ENCODE results near the gene SLC36A2.
"Not testable (repeated sequence)": the region's sequence is repeated elsewhere in the genome, so short reads cannot be mapped to it uniquely, and the experiment has no call there.

Gene SLC36A2

GRCh38 chr5:151374539-151374938, 27.2 kb upstream of the SLC36A2 start (continued):
- TF ChIP-seq ZBTB11 (tag by site-specific recombination; conservative IDR thresholded peaks at IDR 0.05; ENCODE audit: low read depth) = no peak
- no peak for TF ChIP-seq PBX3 (CRISPR knock-in tag; IDR thresholded peaks at IDR 0.05)

GRCh38 chr5:151367038-151367437, 19.7 kb upstream of the SLC36A2 start:
- H3K4me1 ChIP-seq (ENCODE audit: control insufficient read depth, insufficient read depth, low read length); H3K36me3 ChIP-seq (ENCODE audit: control insufficient read depth in 2 of 2, insufficient read depth in 1 of 2, low read length in 2 of 2); POLR2A ChIA-PET; H3K9me3 ChIP-seq (ENCODE audit: control insufficient read depth, insufficient read depth, low read depth, low read length); H3K27ac ChIP-seq (ENCODE audit: extremely low read depth, low read depth, low read length); H3K4me3 ChIP-seq (ENCODE audit: low read depth, low read length); CTCF ChIA-PET: not testable (repeated sequence)
- TF ChIP-seq SETDB1 (IDR thresholded peaks at IDR 0.05; ENCODE audit: insufficient read length, low read length) = peak; percentile 40

- TF ChIP-seq ZNF266 (tag by site-specific recombination; IDR thresholded peaks at IDR 0.05; ENCODE audit: low read depth) = no peak
- no peak for TF ChIP-seq ZNF324 (tag by site-specific recombination; IDR thresholded peaks at IDR 0.05)
- no peak for TF ChIP-seq ZNF302 (tag by site-specific recombination; IDR thresholded peaks at IDR 0.05; ENCODE audit: low read depth)
- TF ChIP-seq ZNF76 (tag by site-specific recombination; IDR thresholded peaks at IDR 0.05; ENCODE audit: borderline replicate concordance, low read depth) = no peak
- TF ChIP-seq SCRT1 (tag by site-specific recombination; IDR thresholded peaks at IDR 0.05; ENCODE audit: borderline replicate concordance) = no peak
- no peak for TF ChIP-seq ZFP3 (tag by site-specific recombination; IDR thresholded peaks at IDR 0.05; ENCODE audit: low read depth)
- TF ChIP-seq GLI2 (tag by site-specific recombination; IDR thresholded peaks at IDR 0.05; ENCODE audit: borderline replicate concordance, low read depth) = no peak
- TF ChIP-seq ZBTB7A (tag by site-specific recombination; IDR thresholded peaks at IDR 0.05; ENCODE audit: low read depth) = no peak
- TF ChIP-seq ZBTB17 (tag by site-specific recombination; IDR thresholded peaks at IDR 0.05) = no peak
- TF ChIP-seq ZNF416 (tag by site-specific recombination; IDR thresholded peaks at IDR 0.05) = no peak
- H3K4me1 ChIP-seq (ENCODE audit: control insufficient read depth, insufficient read depth, low read length) = no peaks in the 10 kb centered on the region
- no peaks in the 10 kb centered on the region for H3K36me3 ChIP-seq (ENCODE audit: control insufficient read depth in 2 of 2, insufficient read depth in 1 of 2, low read length in 2 of 2)
- H3K9me3 ChIP-seq (ENCODE audit: control insufficient read depth, insufficient read depth, low read depth, low read length) = no peaks in the 10 kb centered on the region
- no peak overlapping the region for H3K4me3 ChIP-seq (ENCODE audit: low read depth, low read length)
- no peak overlapping the region for H3K27ac ChIP-seq (ENCODE audit: extremely low read depth, low read depth, low read length)
- ChIA-PET POLR2A (no interaction called here), CTCF (interaction anchor here (0.7 to 1.3 kb wide), 2 partner anchors 238 to 447 kb away, joined by 3 read pairs; no protein-coding TSS in a partner anchor)
These were observed 16.3 kb upstream of the SLC36A2 start for GRCh38 chr5:151363673-151364072.

- no peaks in the 10 kb centered on the region for H3K4me1 ChIP-seq (ENCODE audit: control insufficient read depth, insufficient read depth, low read length)
- no peaks in the 10 kb centered on the region for H3K9me3 ChIP-seq (ENCODE audit: control insufficient read depth, insufficient read depth, low read depth, low read length)
- POLR2A ChIA-PET = no interaction called here
- CTCF ChIA-PET = interaction anchor here (0.8 to 1.4 kb wide), 2 partner anchors 21 to 47 kb away, joined by 4 to 5 read pairs; no protein-coding TSS in a partner anchor
- H3K36me3 ChIP-seq (ENCODE audit: control insufficient read depth in 2 of 2, insufficient read depth in 1 of 2, low read length in 2 of 2) = no peaks in the 10 kb centered on the region
- H3K27ac ChIP-seq (ENCODE audit: extremely low read depth, low read depth, low read length) = no peak overlapping the region
- H3K4me3 ChIP-seq (ENCODE audit: low read depth, low read length) = no peak overlapping the region
- TF ChIP-seq ZNF747 (tag by site-specific recombination; IDR thresholded peaks at IDR 0.05) = no peak
- no peak for TF ChIP-seq ZNF707 (tag by site-specific recombination; IDR thresholded peaks at IDR 0.05)
- TF ChIP-seq ATF2 (tag by site-specific recombination; IDR thresholded peaks at IDR 0.05; ENCODE audit: low read depth) = no peak
- no peak for TF ChIP-seq ZFP37 (tag by site-specific recombination; IDR thresholded peaks at IDR 0.05)
- no peak for TF ChIP-seq ZNF324 (tag by site-specific recombination; IDR thresholded peaks at IDR 0.05)
These were observed 15.6 kb upstream of the SLC36A2 start for GRCh38 chr5:151362970-151363369.

All from HEK293 (cell line).